ENCODE data around the gene CAMP.
"Not testable (repeated sequence)": the region's sequence is repeated elsewhere in the genome, so short reads cannot be mapped to it uniquely, and the experiment has no call there.

Gene CAMP

GRCh38 chr3:48222616-48223513, at the start of gene CAMP:
CAMP (plus strand) TSS chr3:48223495; CDS start chr3:48223512, 17 bp downstream.
- DNase-seq: no peak

- DNase-seq: no peak
Measured at GRCh38 chr3:48178072-48178471, 45.2 kb upstream of the CAMP start.

GRCh38 chr3:48180021-48180420, 43.3 kb upstream of the CAMP start:
- no peak for DNase-seq

GRCh38 chr3:48180531-48181253, 42.6 kb upstream of the CAMP start:
- no peak for DNase-seq

GRCh38 chr3:48184299-48184698, 39.0 kb upstream of the CAMP start:
- no peak for DNase-seq

- DNase-seq: no peak
Measured at GRCh38 chr3:48185129-48185528, 38.2 kb upstream of the CAMP start.

GRCh38 chr3:48186631-48187300, 36.5 kb upstream of the CAMP start:
- DNase-seq: no peak

GRCh38 chr3:48187301-48187578, 36.1 kb upstream of the CAMP start:
- DNase-seq: no peak

- DNase-seq: no peak
Measured at GRCh38 chr3:48187579-48188265, 35.6 kb upstream of the CAMP start.

- peak; percentile 92 for DNase-seq
Measured at GRCh38 chr3:48188266-48189201, 34.8 kb upstream of the CAMP start, which contains the start of gene CDC25A. CDC25A (minus strand) TSS chr3:48188417; CDS start chr3:48187947, 470 bp downstream.

GRCh38 chr3:48189321-48189720, 34.0 kb upstream of the CAMP start:
- no peak for DNase-seq

- no peak for DNase-seq
Measured at GRCh38 chr3:48190911-48191310, 32.4 kb upstream of the CAMP start.

- DNase-seq: no peak
Measured at GRCh38 chr3:48194446-48195071, 28.7 kb upstream of the CAMP start.

- DNase-seq: no peak
Measured at GRCh38 chr3:48196611-48197010, 26.7 kb upstream of the CAMP start.

- no peak for DNase-seq
Measured at GRCh38 chr3:48199117-48199516, 24.2 kb upstream of the CAMP start.

- DNase-seq: no peak
Measured at GRCh38 chr3:48202632-48203031, 20.7 kb upstream of the CAMP start.

- no peak for DNase-seq
Measured at GRCh38 chr3:48208076-48208475, 15.2 kb upstream of the CAMP start.

GRCh38 chr3:48209445-48209844, 13.8 kb upstream of the CAMP start:
- no peak for DNase-seq

GRCh38 chr3:48210534-48210933, 12.8 kb upstream of the CAMP start:
- DNase-seq: not testable (repeated sequence)

GRCh38 chr3:48211776-48212175, 11.5 kb upstream of the CAMP start:
- DNase-seq: not testable (repeated sequence)

- DNase-seq: no peak
Measured at GRCh38 chr3:48214225-48214624, 9.1 kb upstream of the CAMP start.
